Measurements from ENCODE around the gene NACC2.
A peak's percentile ranks its signal among the peaks of the same experiment; 100 is the strongest.

The NACC2 gene

DNA sequence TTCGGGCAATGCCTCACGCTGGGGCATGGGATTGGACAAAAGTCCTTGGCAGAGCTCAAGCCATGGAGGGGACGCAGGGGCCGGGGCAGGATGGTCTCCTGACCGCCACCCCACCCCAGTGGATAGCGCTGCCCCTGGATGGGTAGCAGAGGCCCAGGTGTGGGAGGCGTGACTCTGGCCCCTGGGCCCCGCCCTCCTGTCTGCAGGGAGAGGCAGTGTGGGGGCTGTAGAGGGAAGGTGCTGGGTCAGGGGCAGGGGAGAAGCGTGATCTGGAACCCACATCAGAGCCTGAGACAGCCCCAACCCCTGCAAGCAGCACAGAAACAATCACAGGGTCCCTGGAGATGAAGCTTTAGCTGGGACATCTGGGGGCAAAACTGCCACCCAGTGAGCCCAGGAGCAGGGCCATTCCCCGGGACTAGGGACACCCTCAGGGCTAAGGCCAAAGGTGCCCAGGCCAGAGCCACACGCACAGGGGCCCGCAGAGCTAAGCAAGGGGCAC, 36.2 kb downstream of the NACC2 start:
- ChIA-PET CTCF (interaction anchor here (1.1 kb wide), 1 partner anchor 21 kb away, joined by 5 read pairs; no protein-coding TSS in a partner anchor), POLR2A (interaction anchor here (0.6 kb wide), 1 partner anchor 65 kb away, joined by 5 read pairs; no protein-coding TSS in a partner anchor)
- no peak overlapping the region for H3K27ac ChIP-seq (ENCODE audit: extremely low read depth, low read depth, low read length)
- peaks cover 0 to 5% of the 10 kb centered on the region in 2 experiments; a peak in 1 of 3 replicates for H3K36me3 ChIP-seq (ENCODE audit: control insufficient read depth in 2 of 2, insufficient read depth in 1 of 2, low read length in 2 of 2)
- no peaks in the 10 kb centered on the region; the same call in 1 of the 2 replicates for H3K4me1 ChIP-seq (ENCODE audit: control insufficient read depth, insufficient read depth, low read length)
- TF ChIP-seq ZFHX2 (tag by site-specific recombination; conservative IDR thresholded peaks at IDR 0.05) = 0 out of 2 replicates have a peak, but pooled peaks have one; percentile 9
- TF ChIP-seq, protein P1, sequence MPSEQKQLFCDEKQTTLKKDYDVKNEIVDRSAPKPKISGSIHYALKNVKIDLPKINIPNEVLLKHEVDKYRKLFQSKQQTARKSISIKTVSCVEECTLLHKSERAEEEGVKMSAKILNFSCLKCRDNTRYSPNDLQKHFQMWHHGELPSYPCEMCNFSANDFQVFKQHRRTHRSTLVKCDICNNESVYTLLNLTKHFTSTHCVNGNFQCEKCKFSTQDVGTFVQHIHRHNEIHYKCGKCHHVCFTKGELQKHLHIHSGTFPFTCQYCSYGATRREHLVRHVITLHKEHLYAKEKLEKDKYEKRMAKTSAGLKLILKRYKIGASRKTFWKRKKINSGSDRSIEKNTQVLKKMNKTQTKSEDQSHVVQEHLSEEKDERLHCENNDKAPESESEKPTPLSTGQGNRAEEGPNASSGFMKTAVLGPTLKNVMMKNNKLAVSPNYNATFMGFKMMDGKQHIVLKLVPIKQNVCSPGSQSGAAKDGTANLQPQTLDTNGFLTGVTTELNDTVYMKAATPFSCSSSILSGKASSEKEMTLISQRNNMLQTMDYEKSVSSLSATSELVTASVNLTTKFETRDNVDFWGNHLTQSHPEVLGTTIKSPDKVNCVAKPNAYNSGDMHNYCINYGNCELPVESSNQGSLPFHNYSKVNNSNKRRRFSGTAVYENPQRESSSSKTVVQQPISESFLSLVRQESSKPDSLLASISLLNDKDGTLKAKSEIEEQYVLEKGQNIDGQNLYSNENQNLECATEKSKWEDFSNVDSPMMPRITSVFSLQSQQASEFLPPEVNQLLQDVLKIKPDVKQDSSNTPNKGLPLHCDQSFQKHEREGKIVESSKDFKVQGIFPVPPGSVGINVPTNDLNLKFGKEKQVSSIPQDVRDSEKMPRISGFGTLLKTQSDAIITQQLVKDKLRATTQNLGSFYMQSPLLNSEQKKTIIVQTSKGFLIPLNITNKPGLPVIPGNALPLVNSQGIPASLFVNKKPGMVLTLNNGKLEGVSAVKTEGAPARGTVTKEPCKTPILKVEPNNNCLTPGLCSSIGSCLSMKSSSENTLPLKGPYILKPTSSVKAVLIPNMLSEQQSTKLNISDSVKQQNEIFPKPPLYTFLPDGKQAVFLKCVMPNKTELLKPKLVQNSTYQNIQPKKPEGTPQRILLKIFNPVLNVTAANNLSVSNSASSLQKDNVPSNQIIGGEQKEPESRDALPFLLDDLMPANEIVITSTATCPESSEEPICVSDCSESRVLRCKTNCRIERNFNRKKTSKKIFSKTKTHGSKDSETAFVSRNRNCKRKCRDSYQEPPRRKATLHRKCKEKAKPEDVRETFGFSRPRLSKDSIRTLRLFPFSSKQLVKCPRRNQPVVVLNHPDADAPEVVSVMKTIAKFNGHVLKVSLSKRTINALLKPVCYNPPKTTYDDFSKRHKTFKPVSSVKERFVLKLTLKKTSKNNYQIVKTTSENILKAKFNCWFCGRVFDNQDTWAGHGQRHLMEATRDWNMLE (tag by site-specific recombination; conservative IDR thresholded peaks at IDR 0.05; ENCODE audit: low read depth) = no peak
- peak; percentile 47 for TF ChIP-seq KLF1 (tag by site-specific recombination; IDR thresholded peaks at IDR 0.05)
- no peak for TF ChIP-seq IKZF3 (tag by site-specific recombination; IDR thresholded peaks at IDR 0.05)
- TF ChIP-seq, protein P2, sequence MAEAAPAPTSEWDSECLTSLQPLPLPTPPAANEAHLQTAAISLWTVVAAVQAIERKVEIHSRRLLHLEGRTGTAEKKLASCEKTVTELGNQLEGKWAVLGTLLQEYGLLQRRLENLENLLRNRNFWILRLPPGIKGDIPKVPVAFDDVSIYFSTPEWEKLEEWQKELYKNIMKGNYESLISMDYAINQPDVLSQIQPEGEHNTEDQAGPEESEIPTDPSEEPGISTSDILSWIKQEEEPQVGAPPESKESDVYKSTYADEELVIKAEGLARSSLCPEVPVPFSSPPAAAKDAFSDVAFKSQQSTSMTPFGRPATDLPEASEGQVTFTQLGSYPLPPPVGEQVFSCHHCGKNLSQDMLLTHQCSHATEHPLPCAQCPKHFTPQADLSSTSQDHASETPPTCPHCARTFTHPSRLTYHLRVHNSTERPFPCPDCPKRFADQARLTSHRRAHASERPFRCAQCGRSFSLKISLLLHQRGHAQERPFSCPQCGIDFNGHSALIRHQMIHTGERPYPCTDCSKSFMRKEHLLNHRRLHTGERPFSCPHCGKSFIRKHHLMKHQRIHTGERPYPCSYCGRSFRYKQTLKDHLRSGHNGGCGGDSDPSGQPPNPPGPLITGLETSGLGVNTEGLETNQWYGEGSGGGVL (tag by site-specific recombination; IDR thresholded peaks at IDR 0.05) = peak; percentile 14; the same call in 1 of the 2 replicates
- peak; percentile 39 for TF ChIP-seq KLF9 (tag by site-specific recombination; IDR thresholded peaks at IDR 0.05; ENCODE audit: low read depth)
- TF ChIP-seq, protein P3, sequence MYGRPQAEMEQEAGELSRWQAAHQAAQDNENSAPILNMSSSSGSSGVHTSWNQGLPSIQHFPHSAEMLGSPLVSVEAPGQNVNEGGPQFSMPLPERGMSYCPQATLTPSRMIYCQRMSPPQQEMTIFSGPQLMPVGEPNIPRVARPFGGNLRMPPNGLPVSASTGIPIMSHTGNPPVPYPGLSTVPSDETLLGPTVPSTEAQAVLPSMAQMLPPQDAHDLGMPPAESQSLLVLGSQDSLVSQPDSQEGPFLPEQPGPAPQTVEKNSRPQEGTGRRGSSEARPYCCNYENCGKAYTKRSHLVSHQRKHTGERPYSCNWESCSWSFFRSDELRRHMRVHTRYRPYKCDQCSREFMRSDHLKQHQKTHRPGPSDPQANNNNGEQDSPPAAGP (tag by site-specific recombination; IDR thresholded peaks at IDR 0.05) = no peak
- TF ChIP-seq, protein P4, sequence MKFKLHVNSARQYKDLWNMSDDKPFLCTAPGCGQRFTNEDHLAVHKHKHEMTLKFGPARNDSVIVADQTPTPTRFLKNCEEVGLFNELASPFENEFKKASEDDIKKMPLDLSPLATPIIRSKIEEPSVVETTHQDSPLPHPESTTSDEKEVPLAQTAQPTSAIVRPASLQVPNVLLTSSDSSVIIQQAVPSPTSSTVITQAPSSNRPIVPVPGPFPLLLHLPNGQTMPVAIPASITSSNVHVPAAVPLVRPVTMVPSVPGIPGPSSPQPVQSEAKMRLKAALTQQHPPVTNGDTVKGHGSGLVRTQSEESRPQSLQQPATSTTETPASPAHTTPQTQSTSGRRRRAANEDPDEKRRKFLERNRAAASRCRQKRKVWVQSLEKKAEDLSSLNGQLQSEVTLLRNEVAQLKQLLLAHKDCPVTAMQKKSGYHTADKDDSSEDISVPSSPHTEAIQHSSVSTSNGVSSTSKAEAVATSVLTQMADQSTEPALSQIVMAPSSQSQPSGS (tag by site-specific recombination; IDR thresholded peaks at IDR 0.05; ENCODE audit: low read depth) = no peak
- no peak for TF ChIP-seq ZNF274 (IDR thresholded peaks at IDR 0.05; ENCODE audit: low read length)
- no peak for TF ChIP-seq ZNF274 (tag by site-specific recombination; IDR thresholded peaks at IDR 0.05; ENCODE audit: borderline replicate concordance)
- TF ChIP-seq ZNF571 (tag by site-specific recombination; IDR thresholded peaks at IDR 0.05) = no peak
- H3K9me3 ChIP-seq (ENCODE audit: control insufficient read depth, insufficient read depth, low read depth, low read length) = no peaks in the 10 kb centered on the region
- no peak overlapping the region for H3K4me3 ChIP-seq (ENCODE audit: low read depth, low read length)

DNA sequence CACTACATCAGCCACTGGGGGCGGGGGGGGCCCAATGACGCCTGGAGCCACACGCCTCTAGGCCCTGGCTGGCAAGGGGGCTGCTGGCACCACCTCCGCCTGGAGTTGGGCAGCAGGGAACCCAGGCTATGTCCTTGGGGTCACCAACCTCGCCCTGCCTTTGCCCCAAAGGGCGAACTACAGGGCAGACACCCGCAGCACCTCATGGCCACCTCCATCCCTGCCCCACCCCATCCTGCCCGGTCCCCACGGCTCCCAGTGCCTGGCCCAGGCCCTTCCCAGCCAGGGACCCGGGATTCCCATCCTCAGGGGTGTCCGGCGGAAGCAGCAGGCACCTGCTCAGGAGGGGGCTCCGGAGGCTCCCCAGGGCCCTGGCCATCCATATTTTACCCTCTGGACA, 37.0 kb downstream of the NACC2 start:
- H3K27ac ChIP-seq (ENCODE audit: extremely low read depth, low read depth, low read length) = no peak overlapping the region

More for the DNA sequence above, 37.0 kb downstream of the NACC2 start:
- Histone ChIP-seq H3K4me3 (ENCODE audit: low read depth, low read length) (no peak overlapping the region), H3K4me1 (ENCODE audit: control insufficient read depth, insufficient read depth, low read length) (peaks cover under 1% of the 10 kb centered on the region), H3K36me3 (ENCODE audit: control insufficient read depth in 2 of 2, insufficient read depth in 1 of 2, low read length in 2 of 2) (peaks cover 0 to 3% of the 10 kb centered on the region in 2 experiments; a peak in 1 of 3 replicates), H3K9me3 (ENCODE audit: control insufficient read depth, insufficient read depth, low read depth, low read length) (no peaks in the 10 kb centered on the region)
- CTCF ChIA-PET = no interaction called here
- POLR2A ChIA-PET = interaction anchor here (0.6 kb wide), 1 partner anchor 66 kb away, joined by 5 read pairs; no protein-coding TSS in a partner anchor
- TF ChIP-seq, protein P5, sequence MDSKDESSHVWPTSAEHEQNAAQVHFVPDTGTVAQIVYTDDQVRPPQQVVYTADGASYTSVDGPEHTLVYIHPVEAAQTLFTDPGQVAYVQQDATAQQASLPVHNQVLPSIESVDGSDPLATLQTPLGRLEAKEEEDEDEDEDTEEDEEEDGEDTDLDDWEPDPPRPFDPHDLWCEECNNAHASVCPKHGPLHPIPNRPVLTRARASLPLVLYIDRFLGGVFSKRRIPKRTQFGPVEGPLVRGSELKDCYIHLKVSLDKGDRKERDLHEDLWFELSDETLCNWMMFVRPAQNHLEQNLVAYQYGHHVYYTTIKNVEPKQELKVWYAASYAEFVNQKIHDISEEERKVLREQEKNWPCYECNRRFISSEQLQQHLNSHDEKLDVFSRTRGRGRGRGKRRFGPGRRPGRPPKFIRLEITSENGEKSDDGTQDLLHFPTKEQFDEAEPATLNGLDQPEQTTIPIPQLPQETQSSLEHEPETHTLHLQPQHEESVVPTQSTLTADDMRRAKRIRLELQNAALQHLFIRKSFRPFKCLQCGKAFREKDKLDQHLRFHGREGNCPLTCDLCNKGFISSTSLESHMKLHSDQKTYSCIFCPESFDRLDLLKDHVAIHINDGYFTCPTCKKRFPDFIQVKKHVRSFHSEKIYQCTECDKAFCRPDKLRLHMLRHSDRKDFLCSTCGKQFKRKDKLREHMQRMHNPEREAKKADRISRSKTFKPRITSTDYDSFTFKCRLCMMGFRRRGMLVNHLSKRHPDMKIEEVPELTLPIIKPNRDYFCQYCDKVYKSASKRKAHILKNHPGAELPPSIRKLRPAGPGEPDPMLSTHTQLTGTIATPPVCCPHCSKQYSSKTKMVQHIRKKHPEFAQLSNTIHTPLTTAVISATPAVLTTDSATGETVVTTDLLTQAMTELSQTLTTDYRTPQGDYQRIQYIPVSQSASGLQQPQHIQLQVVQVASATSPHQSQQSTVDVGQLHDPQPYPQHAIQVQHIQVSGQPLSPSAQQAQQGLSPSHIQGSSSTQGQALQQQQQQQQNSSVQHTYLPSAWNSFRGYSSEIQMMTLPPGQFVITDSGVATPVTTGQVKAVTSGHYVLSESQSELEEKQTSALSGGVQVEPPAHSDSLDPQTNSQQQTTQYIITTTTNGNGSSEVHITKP (tag by site-specific recombination; IDR thresholded peaks at IDR 0.05) = peak; percentile 45; the same call in 1 of the 2 replicates
- TF ChIP-seq ZNF221 (tag by site-specific recombination; IDR thresholded peaks at IDR 0.05; ENCODE audit: borderline replicate concordance) (no peak), ZNF112 (tag by site-specific recombination; IDR thresholded peaks at IDR 0.05) (no peak)
- TF ChIP-seq, protein P6, sequence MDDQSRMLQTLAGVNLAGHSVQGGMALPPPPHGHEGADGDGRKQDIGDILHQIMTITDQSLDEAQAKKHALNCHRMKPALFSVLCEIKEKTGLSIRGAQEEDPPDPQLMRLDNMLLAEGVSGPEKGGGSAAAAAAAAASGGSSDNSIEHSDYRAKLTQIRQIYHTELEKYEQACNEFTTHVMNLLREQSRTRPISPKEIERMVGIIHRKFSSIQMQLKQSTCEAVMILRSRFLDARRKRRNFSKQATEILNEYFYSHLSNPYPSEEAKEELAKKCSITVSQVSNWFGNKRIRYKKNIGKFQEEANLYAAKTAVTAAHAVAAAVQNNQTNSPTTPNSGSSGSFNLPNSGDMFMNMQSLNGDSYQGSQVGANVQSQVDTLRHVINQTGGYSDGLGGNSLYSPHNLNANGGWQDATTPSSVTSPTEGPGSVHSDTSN (CRISPR knock-in tag; IDR thresholded peaks at IDR 0.05) = no peak

Measured in HEK293 (cell line).